Head of caudate nucleus (tissue), 42 donors: ENCODE data around the gene FAM236C.
"Not testable (repeated sequence)": the region's sequence is repeated elsewhere in the genome, so short reads cannot be mapped to it uniquely, and the experiment has no call there.

ENCODE experiments used
- DNase-seq, 42 donors: peaks; one replicate each; pipeline versions ENCODE4 v3.0.0 to v3.0.0-alpha.2; 2020 to 2021; ENCODE audit warnings: mixed read lengths in 7 of 42
- intact Hi-C: fragments of 100-400 bp; cut with DNase I; formaldehyde crosslinking; loops from one replicate; pipeline ENCODE4 v1.15.0; 2022

FAM236C gene

GRCh38 chrX:72912315-72912714 lies at the start of gene FAM236C:
Gene FAM236C, plus strand, starts transcription at chrX:72912615. Its CDS starts 100 bp downstream, at chrX:72912715.
- intact Hi-C loops, DNase-seq: not testable (repeated sequence)

- intact Hi-C loops, DNase-seq: not testable (repeated sequence)
These were observed 29.5 kb upstream of the FAM236C start for GRCh38 chrX:72882898-72883297.

- intact Hi-C loops, DNase-seq: not testable (repeated sequence)
These were observed 22.7 kb upstream of the FAM236C start for GRCh38 chrX:72889740-72890139.

GRCh38 chrX:72916096-72916495 lies 3.7 kb downstream of the FAM236C start:
- intact Hi-C loops = not testable (repeated sequence)
- peak in 1 of 42 donors; percentile 13 for DNase-seq

- intact Hi-C loops, DNase-seq: not testable (repeated sequence)
These were observed 19.9 kb downstream of the FAM236C start for GRCh38 chrX:72932283-72932682.

- intact Hi-C loops, DNase-seq: not testable (repeated sequence)
These were observed 24.0 kb downstream of the FAM236C start for GRCh38 chrX:72936455-72936854.

GRCh38 chrX:72936882-72937455 lies 24.6 kb downstream of the FAM236C start:
- DNase-seq, intact Hi-C loops: not testable (repeated sequence)

- DNase-seq, intact Hi-C loops: not testable (repeated sequence)
These were observed 25.5 kb downstream of the FAM236C start, which contains the start of gene FAM236A for GRCh38 chrX:72937906-72938305. Gene FAM236A, plus strand, starts transcription at chrX:72938206. Its CDS starts 57 bp downstream, at chrX:72938263.

- intact Hi-C loops, DNase-seq: not testable (repeated sequence)
These were observed 29.9 kb downstream of the FAM236C start for GRCh38 chrX:72942272-72942671.

- intact Hi-C loops, DNase-seq: not testable (repeated sequence)
These were observed 30.8 kb downstream of the FAM236C start for GRCh38 chrX:72943035-72943818.

- intact Hi-C loops, DNase-seq: not testable (repeated sequence)
These were observed 31.4 kb downstream of the FAM236C start, which contains the start of gene DMRTC1 for GRCh38 chrX:72943819-72944169. Gene DMRTC1, minus strand, starts transcription at chrX:72943837. Its CDS starts 68,143 bp downstream, at chrX:72875694.

- intact Hi-C loops = not testable (repeated sequence)
These were observed 47.6 kb downstream of the FAM236C start for GRCh38 chrX:72959971-72960370.

More at GRCh38 chrX:72959971-72960370, 47.6 kb downstream of the FAM236C start:
- DNase-seq = not testable (repeated sequence)
